Activated CD4-positive, alpha-beta T cell treated with anti-CD3 and anti-CD28 coated beads, Interleukin-10, Interleukin-2, amounts not matched to agents 100 ng/mL and 50 ng/mL, durations not matched to agents 16 hours and 8 hours (primary cell): ENCODE results near the gene KRTAP4-1.
A peak's percentile ranks its signal among the peaks of the same experiment; 100 is the strongest.
"Not testable (repeated sequence)": the region's sequence is repeated elsewhere in the genome, so short reads cannot be mapped to it uniquely, and the experiment has no call there.

Source experiments
- DNase-seq: peaks from one replicate; pipeline ENCODE4 v3.0.0-alpha.2; 2020

The KRTAP4-1 gene

GRCh38 chr17:41184480-41184961 is at the start of gene KRTAP4-1:
Gene KRTAP4-1, minus strand, starts transcription at chr17:41184911. Its CDS starts 57 bp downstream, at chr17:41184854.
- no peak for DNase-seq

- DNase-seq, result not testable (repeated sequence)
These were observed 47.8 kb upstream of the KRTAP4-1 start, which contains the start of gene KRTAP9-3 for GRCh38 chr17:41232399-41233105. Gene KRTAP9-3, plus strand, starts transcription at chr17:41232449. Its CDS starts 53 bp downstream, at chr17:41232502.

- DNase-seq, result no peak
These were observed 47.0 kb upstream of the KRTAP4-1 start for GRCh38 chr17:41231731-41232130.

GRCh38 chr17:41230094-41230493 is 45.4 kb upstream of the KRTAP4-1 start:
- no peak for DNase-seq

GRCh38 chr17:41226598-41227095 is 41.9 kb upstream of the KRTAP4-1 start, which contains the start of gene KRTAP9-2:
Gene KRTAP9-2, plus strand, starts transcription at chr17:41226648. Its CDS starts 7 bp downstream, at chr17:41226655.
- not testable (repeated sequence) for DNase-seq

GRCh38 chr17:41226051-41226450 is 41.3 kb upstream of the KRTAP4-1 start:
- no peak for DNase-seq

- DNase-seq, result no peak
These were observed 39.1 kb upstream of the KRTAP4-1 start for GRCh38 chr17:41223821-41224220.

GRCh38 chr17:41215681-41216080 is 31.0 kb upstream of the KRTAP4-1 start:
- DNase-seq, result no peak

GRCh38 chr17:41212524-41213169 is 27.9 kb upstream of the KRTAP4-1 start:
- DNase-seq, result no peak

GRCh38 chr17:41211845-41212466 is 27.2 kb upstream of the KRTAP4-1 start:
- DNase-seq, result peak; percentile 7

GRCh38 chr17:41199421-41200078 is 14.8 kb upstream of the KRTAP4-1 start:
- DNase-seq, result no peak

- no peak for DNase-seq
These were observed 11.4 kb upstream of the KRTAP4-1 start for GRCh38 chr17:41196068-41196467.

- DNase-seq, result no peak
These were observed 5.6 kb upstream of the KRTAP4-1 start for GRCh38 chr17:41190328-41190727.

GRCh38 chr17:41189837-41190318 is 5.2 kb upstream of the KRTAP4-1 start, which contains the start of gene KRTAP9-1:
Gene KRTAP9-1, plus strand, starts transcription at chr17:41189887. Its CDS starts 0 bp downstream, at chr17:41189887.
- not testable (repeated sequence) for DNase-seq

GRCh38 chr17:41186872-41187271 is 2.2 kb upstream of the KRTAP4-1 start:
- no peak for DNase-seq

GRCh38 chr17:41185001-41185400 is 290 bp upstream of the KRTAP4-1 start:
- DNase-seq, result no peak

GRCh38 chr17:41178843-41179616 is 5.7 kb downstream of the KRTAP4-1 start:
- no peak for DNase-seq

- no peak for DNase-seq
These were observed 6.4 kb downstream of the KRTAP4-1 start for GRCh38 chr17:41178341-41178740.

- no peak for DNase-seq
These were observed 6.9 kb downstream of the KRTAP4-1 start, which contains the start of gene KRTAP4-2 for GRCh38 chr17:41177727-41178271. Gene KRTAP4-2, minus strand, starts transcription at chr17:41178221. Its CDS starts 57 bp downstream, at chr17:41178164.

GRCh38 chr17:41176744-41177387 is 7.8 kb downstream of the KRTAP4-1 start:
- DNase-seq, result no peak

- DNase-seq, result no peak
These were observed 12.8 kb downstream of the KRTAP4-1 start for GRCh38 chr17:41171886-41172285.
